CD4-positive, alpha-beta T cell treated with Interleukin-21 for 1 hour (primary cell): Measurements from ENCODE around the gene CMTM2.
"Not testable (repeated sequence)": the region's sequence is repeated elsewhere in the genome, so short reads cannot be mapped to it uniquely, and the experiment has no call there.

Experiments used
- DNase-seq: peaks from one replicate; pipeline ENCODE4 v3.0.0-alpha.2; 2020

The CMTM2 gene

DNA sequence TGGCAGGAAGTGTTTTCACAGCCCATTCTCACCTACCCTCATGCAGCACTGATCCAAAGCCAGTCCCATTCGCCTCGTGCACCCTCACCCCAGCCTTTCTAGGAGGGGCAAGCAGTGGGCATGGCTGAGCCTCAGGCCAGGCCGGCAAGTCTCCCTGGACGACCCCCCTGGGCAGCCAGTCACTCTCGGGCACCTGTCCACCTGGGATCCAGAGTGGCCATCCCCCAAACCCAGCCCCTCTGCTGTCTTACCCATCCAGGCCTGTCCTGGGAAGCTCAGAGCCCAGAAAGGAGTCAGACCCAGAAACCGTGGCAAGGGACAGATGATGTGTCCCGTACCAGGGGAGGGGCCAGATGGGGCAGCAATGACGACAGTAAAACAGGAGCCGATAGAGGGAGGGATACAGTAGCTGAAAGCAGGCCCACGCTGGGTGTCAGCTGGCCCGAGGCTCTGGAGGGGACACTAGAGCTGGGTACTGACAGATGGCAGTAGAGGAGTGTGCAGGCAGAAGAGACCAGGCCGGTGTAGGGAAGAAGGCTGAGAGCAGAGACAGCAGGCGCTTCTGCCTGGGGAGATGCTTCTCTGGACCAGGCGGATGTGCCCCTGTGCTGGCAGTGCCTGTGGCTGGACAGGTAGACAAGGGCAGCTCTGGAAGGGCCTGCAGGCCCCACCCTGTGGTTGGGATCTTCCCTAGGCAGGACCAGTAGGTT lies 31.0 kb downstream of the CMTM2 start:
- DNase-seq = no peak

- not testable (repeated sequence) for DNase-seq
These were observed 32.6 kb downstream of the CMTM2 start for GRCh38 chr16:66611911-66612310.

DNA sequence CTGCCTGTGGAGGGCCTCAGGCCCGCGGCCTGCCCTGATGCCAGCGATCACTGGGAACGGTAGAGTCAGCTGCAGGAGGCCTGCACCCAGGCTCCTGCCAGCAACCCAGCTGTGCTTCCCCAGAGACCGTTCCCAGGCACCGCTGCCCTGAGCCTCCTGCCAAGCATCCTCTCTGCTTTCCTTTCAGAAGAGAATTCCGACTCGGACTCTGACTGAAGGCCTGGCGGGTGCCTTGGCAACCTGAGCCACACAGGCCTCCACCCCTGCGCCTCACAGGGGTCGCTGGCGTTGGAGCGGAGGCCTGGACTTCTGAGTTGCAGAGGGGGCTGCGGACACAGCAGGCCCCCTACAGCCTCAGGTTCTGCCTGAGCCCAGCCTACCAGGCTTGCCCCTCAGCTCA lies 33.2 kb downstream of the CMTM2 start:
- DNase-seq = no peak

DNA sequence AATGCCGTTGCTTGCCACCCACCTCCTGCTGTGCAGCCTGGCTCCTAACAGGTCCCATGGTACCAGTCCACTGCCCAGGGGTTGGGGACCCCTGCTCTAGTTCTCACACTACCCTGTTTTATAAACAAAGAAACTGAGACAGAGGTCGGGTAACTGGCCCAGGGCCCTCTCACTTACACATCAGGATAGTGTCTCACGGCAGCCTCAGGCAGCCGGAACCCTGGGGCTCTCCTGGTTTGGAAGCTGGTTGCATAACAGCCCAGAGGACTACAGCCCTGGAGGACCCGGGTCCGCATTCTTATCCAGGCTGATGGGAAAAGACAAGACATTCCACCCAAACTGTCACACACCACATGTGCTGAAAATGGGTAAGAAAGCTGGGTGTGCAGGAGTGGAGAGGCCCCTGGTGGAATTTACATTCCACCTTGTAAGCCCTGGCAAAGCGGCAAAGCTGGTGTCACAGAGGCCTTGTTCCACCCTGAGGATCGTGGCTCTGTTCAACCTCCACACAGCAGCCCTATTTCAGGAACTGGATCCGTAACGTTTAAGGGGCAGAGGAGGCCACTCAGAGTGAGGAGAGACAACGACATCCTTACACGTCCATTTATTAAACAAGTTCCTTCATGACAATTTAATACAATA lies 35.0 kb downstream of the CMTM2 start:
- DNase-seq = no peak

GRCh38 chr16:66616169-66616568 lies 36.9 kb downstream of the CMTM2 start:
- DNase-seq = no peak

DNA sequence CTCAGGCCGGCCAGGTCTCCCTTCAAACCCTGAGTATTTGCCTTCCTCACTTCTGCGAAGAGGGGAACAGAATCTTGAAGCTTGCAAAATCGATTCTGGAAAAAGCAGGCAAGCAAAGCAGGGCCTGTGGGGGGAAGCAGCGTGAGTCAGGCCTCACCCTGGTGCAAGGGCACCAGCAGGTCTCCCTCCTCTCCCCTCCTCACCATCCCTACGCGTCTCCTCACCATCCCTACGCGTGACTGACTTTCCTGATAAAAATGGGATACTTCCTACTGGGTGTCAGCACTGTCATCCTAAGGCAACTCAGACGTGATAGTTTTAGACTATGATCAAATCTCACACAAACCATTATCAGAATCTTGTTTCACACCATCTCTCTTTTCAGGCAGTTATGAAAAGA lies 37.3 kb downstream of the CMTM2 start:
- DNase-seq = no peak

GRCh38 chr16:66617010-66617434 lies 37.8 kb downstream of the CMTM2 start:
- DNase-seq = no peak

- no peak for DNase-seq
These were observed 38.5 kb downstream of the CMTM2 start for GRCh38 chr16:66617728-66618127.

GRCh38 chr16:66618588-66619375 lies 39.5 kb downstream of the CMTM2 start:
- no peak for DNase-seq

- DNase-seq = no peak
These were observed 40.5 kb downstream of the CMTM2 start for GRCh38 chr16:66619534-66620428.

- no peak for DNase-seq
These were observed 41.1 kb downstream of the CMTM2 start for GRCh38 chr16:66620429-66620795.

DNA sequence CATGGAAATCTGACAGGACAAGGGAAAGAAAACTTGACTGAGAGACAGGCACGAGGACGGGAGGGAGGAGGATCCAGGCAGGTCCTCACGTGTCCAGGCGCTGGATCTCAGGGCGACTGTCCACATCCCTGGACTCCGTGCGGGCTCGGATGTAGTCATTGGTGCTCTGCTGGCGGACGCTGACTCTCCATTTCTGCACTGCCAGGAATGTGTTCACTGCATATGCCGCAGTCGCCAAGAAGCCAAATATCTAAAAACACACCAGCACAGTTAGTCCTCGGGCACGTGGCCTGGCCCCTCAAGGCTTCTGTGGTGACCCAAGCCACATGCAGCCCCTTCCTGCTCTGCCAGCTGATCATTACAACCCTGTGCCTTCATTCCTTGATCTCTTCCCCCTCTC lies 42.7 kb downstream of the CMTM2 start:
- no peak for DNase-seq

DNA sequence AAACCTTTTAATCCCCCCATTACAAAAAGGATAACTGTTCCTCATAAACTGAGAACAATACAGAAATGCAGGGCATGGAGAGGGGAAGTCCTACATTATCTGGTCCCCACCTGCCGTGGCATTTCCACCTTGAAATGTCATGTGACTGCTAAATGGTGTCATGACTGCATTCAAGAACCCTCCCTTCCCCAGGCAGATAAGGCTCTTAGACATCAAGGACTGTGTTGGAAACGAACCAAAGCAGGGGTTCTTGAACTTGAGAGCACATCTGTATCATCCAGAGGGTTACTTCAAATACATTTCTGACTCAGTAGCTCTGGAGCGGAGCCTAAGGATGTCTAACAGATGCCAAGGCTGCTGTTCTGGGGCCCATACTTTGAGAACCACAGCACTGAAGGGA lies 43.6 kb downstream of the CMTM2 start:
- DNase-seq = no peak

DNA sequence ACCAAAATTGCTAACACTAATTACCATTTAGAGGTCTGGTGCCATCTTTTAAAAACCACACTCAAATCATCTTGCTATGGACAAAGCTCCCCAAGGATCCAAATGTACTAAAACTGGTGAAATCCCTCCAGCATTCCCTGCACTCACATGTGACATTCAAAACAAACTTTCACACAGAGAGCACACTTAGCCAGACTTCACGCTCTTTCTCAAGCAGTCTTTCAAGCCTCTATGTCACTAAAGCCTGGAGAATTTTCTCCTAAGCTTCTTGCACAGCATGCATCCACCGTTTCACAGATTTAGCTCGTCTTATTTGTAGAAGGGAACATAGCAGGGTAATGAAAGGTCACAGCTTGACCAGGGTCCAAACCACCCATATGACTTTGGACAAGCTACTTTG lies 44.5 kb downstream of the CMTM2 start:
- DNase-seq = no peak

- not testable (repeated sequence) for DNase-seq
These were observed 48.5 kb downstream of the CMTM2 start for GRCh38 chr16:66627611-66628378.

DNA sequence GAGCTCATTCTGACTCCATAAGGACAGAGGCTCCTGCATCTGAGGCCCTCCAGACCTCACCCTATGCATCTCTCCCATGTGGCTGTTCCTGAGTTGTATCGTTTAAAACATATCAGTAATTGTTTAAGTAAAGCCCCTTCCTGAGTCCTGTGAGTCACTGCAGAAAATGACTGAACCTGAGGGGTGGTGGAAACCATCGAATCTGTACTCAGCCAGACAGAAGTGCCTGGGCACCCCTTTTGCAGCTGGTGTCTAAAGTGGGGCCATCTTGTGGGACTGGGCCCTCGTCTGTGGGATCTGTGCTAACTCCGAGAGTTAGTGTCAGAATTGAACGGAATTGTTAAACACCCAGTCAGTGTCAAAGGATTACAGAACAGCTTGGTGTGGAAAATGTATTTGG lies 50.6 kb downstream of the CMTM2 start:
- DNase-seq = no peak

GRCh38 chr16:66630561-66631260 lies 51.4 kb downstream of the CMTM2 start:
- not testable (repeated sequence) for DNase-seq

- not testable (repeated sequence) for DNase-seq
These were observed 52.3 kb downstream of the CMTM2 start for GRCh38 chr16:66631558-66631957.

- no peak for DNase-seq
These were observed 55.4 kb downstream of the CMTM2 start for GRCh38 chr16:66634527-66635196.

DNA sequence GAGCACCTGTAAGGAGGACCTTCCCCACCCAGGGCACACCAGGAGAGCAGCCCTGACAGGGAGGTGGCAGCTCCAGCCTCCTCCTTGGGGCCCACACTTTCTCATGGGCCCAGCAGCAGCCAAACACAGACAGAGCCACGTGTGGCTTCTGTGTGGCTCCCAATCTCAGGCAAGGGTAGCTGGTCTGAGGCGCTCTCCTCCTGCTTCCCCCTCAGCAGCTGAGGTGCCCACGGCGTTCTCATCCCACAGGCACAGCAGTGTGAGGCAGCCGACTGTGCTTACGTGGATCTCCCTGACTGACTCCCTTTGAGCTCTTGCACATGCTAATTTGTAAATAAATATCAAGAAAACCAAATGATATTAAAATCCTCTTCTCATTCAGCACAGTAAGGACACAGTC lies 56.1 kb downstream of the CMTM2 start:
- DNase-seq = no peak

- no peak for DNase-seq
These were observed 56.9 kb downstream of the CMTM2 start for GRCh38 chr16:66636199-66636598.
